ENCODE measurements around the gene MGAT5B. TPM values are rescaled to one million over a fixed set of nuclear protein-coding genes. Genes with fewer than 3 reads are reported as not detected.

MGAT5B gene
- total RNA-seq, 4 donors from 2014 or later, result 0.78 to 1.5 (median 0.96) TPM

DNA sequence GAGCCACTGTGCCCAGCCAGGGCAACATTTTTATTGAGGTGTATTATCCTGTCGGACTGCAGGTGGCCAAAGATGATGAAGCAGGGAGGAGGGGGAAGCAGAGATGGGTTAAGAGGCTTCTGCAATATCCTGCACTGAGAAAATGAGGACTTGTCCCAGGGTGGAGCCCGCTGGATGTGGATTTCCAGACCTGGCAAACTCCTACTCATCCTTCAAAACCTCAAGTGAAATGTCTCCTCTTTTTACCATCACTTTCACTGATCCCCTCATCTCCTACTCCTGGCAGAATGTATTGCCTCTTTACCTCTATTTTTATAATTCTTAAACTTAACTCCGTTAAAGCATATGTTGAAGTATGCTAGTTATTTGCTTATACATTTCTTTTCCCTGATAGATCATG, 60.9 kb downstream of the MGAT5B start:
- no peaks in the 10 kb centered on the region for H3K36me3 ChIP-seq
- DNase-seq (ENCODE audit: low spot score in 2 of 2), result no peak
- H3K4me3 ChIP-seq, result no peak overlapping the region
- TF ChIP-seq, protein P1, sequence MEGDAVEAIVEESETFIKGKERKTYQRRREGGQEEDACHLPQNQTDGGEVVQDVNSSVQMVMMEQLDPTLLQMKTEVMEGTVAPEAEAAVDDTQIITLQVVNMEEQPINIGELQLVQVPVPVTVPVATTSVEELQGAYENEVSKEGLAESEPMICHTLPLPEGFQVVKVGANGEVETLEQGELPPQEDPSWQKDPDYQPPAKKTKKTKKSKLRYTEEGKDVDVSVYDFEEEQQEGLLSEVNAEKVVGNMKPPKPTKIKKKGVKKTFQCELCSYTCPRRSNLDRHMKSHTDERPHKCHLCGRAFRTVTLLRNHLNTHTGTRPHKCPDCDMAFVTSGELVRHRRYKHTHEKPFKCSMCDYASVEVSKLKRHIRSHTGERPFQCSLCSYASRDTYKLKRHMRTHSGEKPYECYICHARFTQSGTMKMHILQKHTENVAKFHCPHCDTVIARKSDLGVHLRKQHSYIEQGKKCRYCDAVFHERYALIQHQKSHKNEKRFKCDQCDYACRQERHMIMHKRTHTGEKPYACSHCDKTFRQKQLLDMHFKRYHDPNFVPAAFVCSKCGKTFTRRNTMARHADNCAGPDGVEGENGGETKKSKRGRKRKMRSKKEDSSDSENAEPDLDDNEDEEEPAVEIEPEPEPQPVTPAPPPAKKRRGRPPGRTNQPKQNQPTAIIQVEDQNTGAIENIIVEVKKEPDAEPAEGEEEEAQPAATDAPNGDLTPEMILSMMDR (IDR thresholded peaks at IDR 0.05), result no peak
- TF ChIP-seq EP300 (IDR thresholded peaks at IDR 0.05), result no peak
- no peak for TF ChIP-seq POLR2A (IDR thresholded peaks at IDR 0.05)
- 90 to 97% methylated on average over 3 of the region's 3 CpGs for WGBS, 2 donors
- no peak overlapping the region for H3K27ac ChIP-seq
- no peaks in the 10 kb centered on the region for H3K4me1 ChIP-seq
- H3K9me3 ChIP-seq, result no peaks in the 10 kb centered on the region
- H3K27me3 ChIP-seq, result no peaks in the 10 kb centered on the region

DNA sequence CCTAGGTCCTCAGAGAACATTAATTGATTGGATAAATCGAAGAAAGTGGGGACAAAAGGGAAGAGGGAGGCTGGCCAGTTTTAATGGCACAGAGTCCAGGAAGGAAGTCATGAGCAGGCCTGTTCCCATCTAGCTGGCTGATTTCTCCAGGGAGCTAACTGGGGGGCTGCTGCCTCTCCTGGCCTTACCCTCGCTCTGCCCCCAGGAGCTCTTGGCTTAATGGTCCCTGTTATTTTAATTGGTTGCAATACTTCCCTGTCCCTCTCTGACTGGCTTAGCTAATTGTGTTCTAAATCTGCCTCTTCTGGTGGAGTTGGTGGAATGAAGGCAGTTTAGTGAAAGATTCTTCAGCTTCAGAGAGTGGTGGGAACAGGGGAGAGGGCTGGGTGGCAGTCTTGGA, 61.4 kb downstream of the MGAT5B start:
- Histone ChIP-seq H3K9me3 (no peaks in the 10 kb centered on the region), H3K27ac (no peak overlapping the region), H3K4me3 (no peak overlapping the region), H3K4me1 (no peaks in the 10 kb centered on the region), H3K36me3 (no peaks in the 10 kb centered on the region), H3K27me3 (no peaks in the 10 kb centered on the region)
- DNase-seq (ENCODE audit: low spot score in 2 of 2), result no peak
- TF ChIP-seq, protein P1 (IDR thresholded peaks at IDR 0.05), result no peak
- TF ChIP-seq EP300 (IDR thresholded peaks at IDR 0.05) (no peak), POLR2A (IDR thresholded peaks at IDR 0.05) (no peak)
- WGBS, 2 donors, result 55 to 61% methylated on average over 2 of the region's 2 CpGs

DNA sequence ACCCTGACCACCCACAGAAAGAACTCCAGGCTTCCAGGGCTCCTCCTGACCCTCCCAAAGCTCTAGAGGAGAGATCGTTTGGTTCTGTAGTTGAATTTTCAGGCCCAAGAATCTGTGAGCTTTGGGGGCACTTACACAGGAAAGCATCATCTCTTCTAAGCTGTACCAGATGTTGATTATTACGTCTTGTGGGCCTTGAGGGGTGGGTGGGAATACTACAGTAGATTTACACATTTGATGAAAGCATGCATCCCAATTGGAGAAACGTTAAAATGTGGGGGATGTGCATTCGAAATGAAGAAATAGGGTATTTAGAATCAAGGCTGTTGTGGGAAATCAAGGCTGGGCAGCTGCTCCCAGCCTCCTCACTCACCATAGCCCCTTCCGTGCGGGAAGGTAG, 61.9 kb downstream of the MGAT5B start:
- Histone ChIP-seq H3K9me3 (no peaks in the 10 kb centered on the region), H3K4me3 (no peak overlapping the region), H3K27me3 (no peaks in the 10 kb centered on the region), H3K4me1 (no peaks in the 10 kb centered on the region), H3K36me3 (no peaks in the 10 kb centered on the region), H3K27ac (no peak overlapping the region)
- DNase-seq (ENCODE audit: low spot score in 2 of 2), result no peak
- TF ChIP-seq POLR2A (IDR thresholded peaks at IDR 0.05), result no peak
- TF ChIP-seq, protein P1 (IDR thresholded peaks at IDR 0.05), result no peak
- TF ChIP-seq EP300 (IDR thresholded peaks at IDR 0.05), result no peak
- 47 to 62% methylated on average over 6 of the region's 6 CpGs for WGBS, 2 donors

DNA sequence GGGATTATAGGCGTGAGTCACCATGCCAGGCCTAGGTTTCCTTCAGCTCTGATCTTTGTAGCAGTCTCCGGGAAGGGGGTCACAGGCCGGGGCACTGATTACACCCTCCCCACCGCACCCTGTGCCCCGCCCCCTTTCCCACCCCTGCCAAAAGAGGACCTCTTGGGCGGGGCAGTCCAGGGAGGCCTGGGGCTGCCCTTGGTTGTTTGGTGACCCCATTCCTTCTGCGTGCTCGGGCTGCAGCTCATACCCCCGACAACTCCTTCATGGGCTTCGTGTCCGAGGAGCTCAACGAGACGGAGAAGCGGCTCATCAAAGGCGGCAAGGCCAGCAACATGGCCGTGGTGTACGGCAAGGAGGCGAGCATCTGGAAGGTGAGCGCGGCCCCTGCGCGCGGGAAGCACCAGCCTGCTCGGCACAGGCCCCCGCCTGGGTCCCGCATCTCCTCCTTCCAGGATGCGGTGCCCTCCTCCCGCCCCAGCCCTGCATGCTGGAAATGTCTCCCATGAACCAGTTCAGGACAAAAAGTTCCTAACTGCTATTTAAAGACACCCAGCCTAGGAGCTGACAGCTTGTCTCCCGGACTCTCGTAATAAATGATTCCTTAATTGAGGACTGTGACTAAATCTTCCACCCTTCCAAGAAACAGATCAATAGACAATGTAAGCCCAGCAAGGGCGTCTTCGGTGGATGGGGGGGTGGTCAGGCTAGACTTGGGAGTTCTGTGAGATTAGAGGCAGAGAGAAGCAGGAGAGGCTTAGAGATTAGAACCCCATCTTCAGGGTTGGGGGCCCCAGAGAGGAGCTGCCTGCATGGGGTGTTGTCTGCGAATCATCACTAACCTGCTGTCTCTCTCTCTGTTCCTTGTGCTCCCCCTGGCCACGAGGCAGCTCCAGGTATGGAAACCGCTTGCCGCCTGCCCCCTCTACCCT, 64.5 kb downstream of the MGAT5B start:
- no peaks in the 10 kb centered on the region for H3K27me3 ChIP-seq
- no peak for TF ChIP-seq EP300 (IDR thresholded peaks at IDR 0.05)
- TF ChIP-seq, protein P1 (IDR thresholded peaks at IDR 0.05), result no peak
- TF ChIP-seq POLR2A (IDR thresholded peaks at IDR 0.05), result no peak
- no peaks in the 10 kb centered on the region for H3K9me3 ChIP-seq
- no peak overlapping the region for H3K4me3 ChIP-seq
- 86 to 87% methylated on average over 34 to 36 of the region's 36 CpGs for WGBS, 2 donors
- no peak for DNase-seq (ENCODE audit: low spot score in 2 of 2)
- H3K4me1 ChIP-seq, result no peaks in the 10 kb centered on the region
- no peaks in the 10 kb centered on the region for H3K36me3 ChIP-seq
- H3K27ac ChIP-seq, result no peak overlapping the region

DNA sequence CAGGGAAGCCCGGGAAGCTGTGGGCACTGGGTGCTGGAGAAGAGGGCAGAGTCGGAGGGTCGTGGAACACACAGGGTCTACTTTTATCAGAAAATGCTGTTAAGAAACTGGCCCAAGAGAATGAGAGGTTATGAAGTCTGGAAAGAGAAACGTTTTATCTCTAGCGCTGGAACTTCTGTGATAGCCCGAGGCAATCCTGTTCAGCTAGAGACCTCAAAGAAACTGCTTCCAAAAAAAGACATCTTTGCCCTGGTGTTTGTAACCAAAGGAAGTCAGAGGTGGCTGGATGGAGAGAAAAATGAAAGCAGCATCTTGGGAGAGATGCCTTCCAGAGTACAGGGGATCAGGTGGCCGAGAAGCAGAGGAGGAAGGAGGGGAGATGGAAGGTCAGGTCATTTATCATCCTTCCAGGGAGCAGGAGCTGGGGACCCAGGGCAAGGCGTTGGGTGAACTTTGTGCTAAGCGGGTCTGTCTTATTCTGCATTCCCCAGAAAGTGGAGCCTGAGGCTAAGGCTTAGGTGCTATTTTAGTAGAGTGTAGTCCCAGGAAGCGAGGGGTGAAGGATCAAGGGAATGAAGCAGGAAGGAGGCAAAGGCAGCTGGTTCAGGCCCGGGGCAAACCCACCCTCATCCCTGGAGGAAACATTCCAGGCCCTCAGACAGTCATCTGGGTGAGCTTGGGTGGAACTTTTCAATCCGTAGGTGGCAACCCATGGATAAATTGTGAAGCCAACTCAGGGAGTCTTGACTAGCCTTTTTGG, 66.5 kb downstream of the MGAT5B start:
- no peak overlapping the region for H3K4me3 ChIP-seq
- no peaks in the 10 kb centered on the region for H3K9me3 ChIP-seq
- H3K36me3 ChIP-seq, result no peaks in the 10 kb centered on the region
- H3K4me1 ChIP-seq, result no peaks in the 10 kb centered on the region
- WGBS, 2 donors, result 45 to 61% methylated on average over 12 of the region's 12 CpGs
- DNase-seq (ENCODE audit: low spot score in 2 of 2), result no peak
- H3K27ac ChIP-seq, result no peak overlapping the region
- no peaks in the 10 kb centered on the region for H3K27me3 ChIP-seq
- TF ChIP-seq EP300 (IDR thresholded peaks at IDR 0.05) (no peak), POLR2A (IDR thresholded peaks at IDR 0.05) (no peak)
- TF ChIP-seq, protein P1 (IDR thresholded peaks at IDR 0.05), result no peak

All from tibial nerve (tissue), 4 donors.